GM21390 (cell line): ENCODE measurements around the gene NADK2.

Experiments used
- ATAC-seq: cut with Tn5 transposase; IDR thresholded peaks from one replicate; pipeline ENCODE4 v1.9.1; 2021; ENCODE audit not compliant: unreplicated experiment

The NADK2 gene

GRCh38 chr5:36168737-36169136, 73.0 kb downstream of the NADK2 start:
- no peak for ATAC-seq

- ATAC-seq: no peak
These were observed 77.3 kb downstream of the NADK2 start for GRCh38 chr5:36164461-36164860.

- ATAC-seq: no peak
These were observed 78.8 kb downstream of the NADK2 start for GRCh38 chr5:36162810-36163486.

- ATAC-seq: no peak
These were observed 80.4 kb downstream of the NADK2 start for GRCh38 chr5:36161361-36161760.

- ATAC-seq: no peak
These were observed 81.1 kb downstream of the NADK2 start for GRCh38 chr5:36160617-36161016.

- no peak for ATAC-seq
These were observed 83.6 kb downstream of the NADK2 start for GRCh38 chr5:36158144-36158543.

- ATAC-seq: no peak
These were observed 85.1 kb downstream of the NADK2 start for GRCh38 chr5:36156619-36157018.

GRCh38 chr5:36156121-36156601, 85.6 kb downstream of the NADK2 start:
- ATAC-seq: no peak

- no peak for ATAC-seq
These were observed 86.4 kb downstream of the NADK2 start for GRCh38 chr5:36155291-36155690.

- no peak for ATAC-seq
These were observed 88.0 kb downstream of the NADK2 start for GRCh38 chr5:36153726-36154125.

- ATAC-seq: no peak
These were observed 88.4 kb downstream of the NADK2 start for GRCh38 chr5:36153298-36153677.

- ATAC-seq: peak; percentile 1
These were observed 89.1 kb downstream of the NADK2 start for GRCh38 chr5:36152324-36153297.

- ATAC-seq: peak; percentile 97
These were observed 90.0 kb downstream of the NADK2 start, which contains the start of the genes LMBRD2 and SKP2 for GRCh38 chr5:36151434-36152323. Gene LMBRD2, minus strand, starts transcription at chr5:36151887. Its CDS starts 8,538 bp downstream, at chr5:36143349. Gene SKP2, plus strand, starts transcription at chr5:36152111. Its CDS starts 152 bp downstream, at chr5:36152263.

GRCh38 chr5:36150676-36151433, 90.9 kb downstream of the NADK2 start:
- ATAC-seq: peak; percentile 24

- ATAC-seq: no peak
These were observed 94.0 kb downstream of the NADK2 start for GRCh38 chr5:36147681-36148080.

GRCh38 chr5:36146390-36146789, 95.3 kb downstream of the NADK2 start:
- ATAC-seq: no peak

GRCh38 chr5:36145311-36145710, 96.4 kb downstream of the NADK2 start:
- no peak for ATAC-seq
